ENCODE results near the gene INSR.
"Not testable (repeated sequence)": the region's sequence is repeated elsewhere in the genome, so short reads cannot be mapped to it uniquely, and the experiment has no call there.

Gene INSR

GRCh38 chr19:7098701-7099596 lies 195.3 kb downstream of the INSR start:
- peak; percentile 67 to 79 for DNase-seq (ENCODE audit: low read depth in 2 of 2)

GRCh38 chr19:7098096-7098495 lies 196.1 kb downstream of the INSR start:
- no peak for DNase-seq (ENCODE audit: low read depth in 2 of 2)

- no peak for DNase-seq (ENCODE audit: low read depth in 2 of 2)
These were observed 205.2 kb downstream of the INSR start for GRCh38 chr19:7088999-7089398.

- DNase-seq (ENCODE audit: low read depth in 2 of 2): no peak
These were observed 210.9 kb downstream of the INSR start for GRCh38 chr19:7083076-7083956.

- DNase-seq (ENCODE audit: low read depth in 2 of 2): no peak
These were observed 216.2 kb downstream of the INSR start for GRCh38 chr19:7078008-7078407.

GRCh38 chr19:7076151-7076550 lies 218.1 kb downstream of the INSR start:
- no peak for DNase-seq (ENCODE audit: low read depth in 2 of 2)

GRCh38 chr19:7074705-7075282 lies 219.4 kb downstream of the INSR start:
- no peak for DNase-seq (ENCODE audit: low read depth in 2 of 2)

GRCh38 chr19:7072541-7072940 lies 221.7 kb downstream of the INSR start:
- no peak for DNase-seq (ENCODE audit: low read depth in 2 of 2)

GRCh38 chr19:7069904-7070226 lies 224.3 kb downstream of the INSR start:
- DNase-seq (ENCODE audit: low read depth in 2 of 2): no peak

- peak; percentile 98 to 99 for DNase-seq (ENCODE audit: low read depth in 2 of 2)
These were observed 224.9 kb downstream of the INSR start, which contains the start of gene ZNF557 for GRCh38 chr19:7069042-7069903. Gene ZNF557, plus strand, starts transcription at chr19:7069703. Its CDS starts 5,372 bp downstream, at chr19:7075075.

- DNase-seq (ENCODE audit: low read depth in 2 of 2): no peak
These were observed 225.6 kb downstream of the INSR start for GRCh38 chr19:7068599-7068998.

GRCh38 chr19:7067716-7068115 lies 226.5 kb downstream of the INSR start:
- no peak for DNase-seq (ENCODE audit: low read depth in 2 of 2)

- not testable (repeated sequence) for DNase-seq (ENCODE audit: low read depth in 2 of 2)
These were observed 227.1 kb downstream of the INSR start for GRCh38 chr19:7067122-7067521.

GRCh38 chr19:7063764-7064418 lies 230.3 kb downstream of the INSR start:
- no peak for DNase-seq (ENCODE audit: low read depth in 2 of 2)

- DNase-seq (ENCODE audit: low read depth in 2 of 2): no peak
These were observed 230.9 kb downstream of the INSR start for GRCh38 chr19:7063339-7063738.

Measured in stimulated activated CD8-positive, alpha-beta memory T cell treated with anti-CD3 and anti-CD28 coated beads, Interleukin-7, amount 100 ng/mL, for 4 hours (primary cell).